Hematopoietic multipotent progenitor cell (in vitro differentiated cells): Measurements from ENCODE around the gene RCN1. TPM values are rescaled to one million over a fixed set of nuclear protein-coding genes. Genes with fewer than 3 reads are reported as not detected.
A peak's percentile ranks its signal among the peaks of the same experiment; 100 is the strongest.

ENCODE experiments used
- DNase-seq, 3 donors: peaks; one replicate each; pipeline ENCODE4 v3.0.0-alpha.2; 2011 to 2015; ENCODE audit warnings: low read depth in 2 of 3, low spot score in 2 of 3
- small RNA-seq: library from RNA; depleted of rRNA; stranded (forward); fragments of <200 nt; gene quantifications from one replicate; pipeline ENCODE3, GENCODE V24; 2012
- total RNA-seq: library from RNA; depleted of rRNA; stranded (reverse); fragments of >200 nt; gene quantifications from one replicate; pipeline ENCODE4 v1.2.3, GENCODE V29; 2012

Gene RCN1
- total RNA-seq, 1 donor, result 35.3 TPM

DNA sequence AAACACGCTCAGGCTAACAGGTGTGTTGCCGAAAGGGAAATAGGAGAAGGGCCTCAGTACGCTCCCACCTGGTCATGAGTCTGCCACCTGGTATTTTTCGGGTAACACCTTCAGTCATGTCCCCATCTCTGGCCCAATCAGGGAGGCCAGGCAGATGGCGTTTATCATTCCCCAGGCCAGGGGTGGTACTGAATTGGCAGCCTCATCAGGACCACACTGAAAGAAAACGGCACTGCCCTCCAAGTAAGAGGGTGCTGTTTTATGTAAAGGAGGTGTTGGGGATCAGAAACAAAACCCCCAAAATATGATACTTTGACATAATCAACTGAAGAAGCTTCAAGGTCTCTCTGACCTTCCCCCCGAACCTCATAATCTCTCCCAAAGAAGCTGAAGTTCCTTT lies 58.9 kb downstream of the RCN1 start:
- no peak for DNase-seq

DNA sequence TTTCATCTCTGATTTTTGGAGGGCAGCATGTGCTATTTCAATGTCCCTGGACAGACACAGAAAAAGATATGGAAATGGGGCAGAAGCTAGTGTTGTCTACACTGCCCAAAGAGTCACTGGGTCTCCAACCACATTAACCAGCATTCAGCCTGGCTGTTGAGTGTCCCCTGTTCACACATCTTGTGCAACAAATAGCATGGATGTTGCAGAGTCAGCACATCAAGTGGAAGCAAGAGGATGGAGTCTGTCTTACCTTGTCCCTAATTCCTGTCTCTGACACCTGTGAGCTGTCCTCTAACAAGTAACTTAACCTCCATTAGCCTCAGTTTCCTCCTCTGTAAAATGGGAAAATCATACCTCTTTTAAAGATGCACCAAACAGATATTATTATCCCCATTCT lies 60.2 kb downstream of the RCN1 start:
- DNase-seq, result no peak

DNA sequence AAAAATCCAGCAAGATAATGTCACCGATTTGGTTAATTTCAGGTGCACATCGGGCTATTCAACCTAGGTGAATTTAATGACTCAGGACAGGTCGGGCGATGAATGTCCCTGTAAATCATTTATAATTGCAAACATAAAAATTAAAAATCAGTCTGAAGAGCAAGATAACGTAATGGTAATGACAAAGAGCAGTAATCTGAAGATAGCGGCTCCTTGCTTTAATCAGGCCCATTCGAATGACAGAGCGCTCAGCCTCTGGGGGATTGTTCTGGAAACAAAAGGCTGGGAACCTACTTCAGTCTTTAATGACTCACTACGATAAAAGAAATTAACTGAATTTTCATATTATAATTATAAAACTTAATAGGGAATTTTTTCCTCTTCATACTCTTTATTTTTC lies 61.3 kb downstream of the RCN1 start:
- DNase-seq, result no peak

DNA sequence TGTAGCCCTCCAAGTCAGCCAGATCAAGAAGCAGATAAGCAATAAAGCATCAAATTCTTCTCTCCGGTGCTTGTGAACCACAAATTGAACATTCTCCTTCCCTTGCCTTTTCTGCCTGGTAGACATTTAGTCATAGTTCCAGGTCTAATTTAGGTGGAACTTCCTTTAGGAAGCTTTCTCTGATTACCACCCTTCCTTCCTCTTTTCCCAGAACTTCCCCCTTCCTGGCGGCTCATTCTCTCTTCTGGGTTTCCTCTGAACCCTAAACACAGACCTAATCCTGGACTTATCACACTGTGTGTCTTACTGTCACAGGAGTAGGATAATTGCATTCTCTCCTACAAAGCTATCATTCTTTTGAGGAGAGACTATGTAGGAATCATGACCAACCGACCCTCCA lies 61.9 kb downstream of the RCN1 start:
- no peak for DNase-seq

DNA sequence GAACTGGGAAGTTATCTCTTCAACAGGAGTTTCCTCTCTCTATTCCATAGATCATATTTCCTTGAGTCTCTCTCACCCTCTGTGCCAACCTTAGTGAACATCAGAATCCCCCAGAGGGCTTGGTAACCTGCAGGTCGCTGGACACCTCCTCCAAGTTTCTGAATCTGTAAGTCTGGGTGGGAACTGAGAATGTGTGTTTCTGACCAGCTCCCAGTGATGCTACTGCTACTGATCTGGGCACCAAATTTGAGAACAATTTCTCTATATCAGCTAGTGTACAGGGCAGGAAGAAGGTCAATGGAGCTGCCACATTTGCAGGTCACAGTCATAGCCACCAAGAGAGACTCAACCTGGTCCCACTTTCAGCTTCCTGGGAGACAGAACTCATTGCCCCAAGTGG lies 62.9 kb downstream of the RCN1 start:
- no peak for DNase-seq

DNA sequence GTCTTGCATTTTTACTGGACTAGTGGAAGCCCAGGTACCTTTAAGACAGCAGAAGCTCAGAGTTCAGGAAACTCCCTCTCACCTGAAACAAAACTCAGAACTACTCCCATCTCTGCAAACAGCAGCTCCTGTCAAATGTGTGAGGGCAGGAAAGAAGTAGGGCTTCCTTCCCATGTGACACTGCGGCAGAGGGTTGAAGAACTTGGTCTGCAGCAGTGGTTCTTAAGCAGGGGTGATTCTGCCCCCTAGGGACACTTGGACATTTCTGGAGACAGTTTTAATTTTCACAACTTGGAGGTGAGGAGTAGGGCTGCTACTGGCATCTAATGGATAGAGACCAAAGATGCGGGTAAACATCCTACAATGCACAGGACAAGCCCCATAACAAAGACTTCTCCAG lies 63.4 kb downstream of the RCN1 start:
- DNase-seq, result peak in 2 of 3 donors; percentile 10 to 21

Small RNA genes lying within 50 kb of the gene (small RNA-seq; reads per million reads assigned to genes)
- gene RF00012, result 0.61 reads per million
